Thyroid gland (tissue), 4 donors: Measurements from ENCODE around the gene NUP214.

Experiments
- POLR2A ChIP-seq, 2 donors: fragments of 450-650 bp; IDR thresholded peaks; one replicate each; pipeline ENCODE4 v1.6.1; 2017; ENCODE audit warnings: antibody characterized with exemption in 2 of 2, mild to moderate bottlenecking in 2 of 2, moderate library complexity in 1 of 2
- TF ChIP-seq, protein P1 (sequence below), 6 experiments: fragments of 200-600 bp in 3 of 6; fragments of 450-650 bp in 3 of 6; sonication (generic) in 3 of 6; IDR thresholded peaks; one replicate each; pipeline ENCODE4 v1.5.1; 2016 to 2019; ENCODE audit warnings: antibody characterized with exemption in 6 of 6, mild to moderate bottlenecking in 2 of 6, inconsistent platforms in 1 of 6, moderate library complexity in 1 of 6

DNA sequence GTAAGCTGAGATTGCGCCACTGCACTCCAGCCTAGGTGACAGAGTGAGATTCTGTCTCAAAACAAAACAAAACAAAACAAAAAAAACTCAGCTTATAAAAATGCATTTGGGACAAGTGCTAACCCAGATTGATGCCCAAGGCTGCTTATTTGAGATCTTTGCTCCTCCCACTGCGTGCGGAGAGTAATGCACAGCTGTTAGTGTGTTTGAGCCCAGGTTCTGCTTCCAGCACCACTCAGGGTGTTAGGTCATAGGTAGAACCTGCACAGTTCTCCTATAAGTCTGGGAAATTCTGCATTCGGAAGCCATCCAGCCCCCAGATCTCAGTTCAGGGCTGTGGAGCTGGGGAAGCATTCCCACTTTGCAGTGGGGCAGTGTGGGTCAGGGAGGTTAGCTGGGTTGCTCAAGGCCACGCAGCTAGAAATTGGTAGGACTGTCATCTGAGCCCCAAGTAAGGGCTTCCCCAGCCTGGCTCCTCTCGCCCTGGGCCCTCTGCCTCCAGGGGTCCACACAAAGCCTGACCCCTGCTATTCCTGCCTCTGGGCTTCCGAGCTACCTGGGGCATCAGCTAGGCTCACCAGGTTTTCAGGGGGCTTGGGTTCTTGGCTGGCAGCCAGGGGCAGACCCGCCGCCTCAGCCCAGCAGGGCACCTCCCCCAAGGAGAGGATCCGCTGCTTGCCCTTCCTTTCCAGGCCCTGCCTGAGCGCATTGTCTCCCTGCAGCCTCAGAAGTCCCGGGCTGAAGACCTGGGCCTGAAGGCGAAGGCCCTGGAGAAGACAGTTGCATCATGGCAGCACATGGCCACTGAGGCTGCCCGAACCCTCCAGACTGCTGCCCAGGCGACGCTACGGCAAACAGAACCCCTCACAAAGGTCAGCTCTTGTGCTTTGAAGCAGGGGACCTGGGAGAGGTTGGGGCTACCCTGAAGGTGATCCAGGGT lies 46.7 kb upstream of the NUP214 start:
- TF ChIP-seq, protein P1, sequence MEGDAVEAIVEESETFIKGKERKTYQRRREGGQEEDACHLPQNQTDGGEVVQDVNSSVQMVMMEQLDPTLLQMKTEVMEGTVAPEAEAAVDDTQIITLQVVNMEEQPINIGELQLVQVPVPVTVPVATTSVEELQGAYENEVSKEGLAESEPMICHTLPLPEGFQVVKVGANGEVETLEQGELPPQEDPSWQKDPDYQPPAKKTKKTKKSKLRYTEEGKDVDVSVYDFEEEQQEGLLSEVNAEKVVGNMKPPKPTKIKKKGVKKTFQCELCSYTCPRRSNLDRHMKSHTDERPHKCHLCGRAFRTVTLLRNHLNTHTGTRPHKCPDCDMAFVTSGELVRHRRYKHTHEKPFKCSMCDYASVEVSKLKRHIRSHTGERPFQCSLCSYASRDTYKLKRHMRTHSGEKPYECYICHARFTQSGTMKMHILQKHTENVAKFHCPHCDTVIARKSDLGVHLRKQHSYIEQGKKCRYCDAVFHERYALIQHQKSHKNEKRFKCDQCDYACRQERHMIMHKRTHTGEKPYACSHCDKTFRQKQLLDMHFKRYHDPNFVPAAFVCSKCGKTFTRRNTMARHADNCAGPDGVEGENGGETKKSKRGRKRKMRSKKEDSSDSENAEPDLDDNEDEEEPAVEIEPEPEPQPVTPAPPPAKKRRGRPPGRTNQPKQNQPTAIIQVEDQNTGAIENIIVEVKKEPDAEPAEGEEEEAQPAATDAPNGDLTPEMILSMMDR (IDR thresholded peaks at IDR 0.05): no peak
- no peak for TF ChIP-seq POLR2A (IDR thresholded peaks at IDR 0.05)
